HepG2 (cell line): ENCODE results near the gene ELOVL5. TPM values are rescaled to one million over a fixed set of nuclear protein-coding genes. Genes with fewer than 3 reads are reported as not detected.

Experiments used
- ATAC-seq: fragments of 200-7000 bp; cut with Tn5 transposase; 3 replicates; pipeline ENCODE4 v1.9.1; 2020; ENCODE audit warnings: mild to moderate bottlenecking, moderate library complexity
- BruUV-seq: library from RNA; stranded (reverse); fragments of 400-500 nt; replicated peaks from 2 replicates; lab custom pipeline; 2021; lab: Mats Ljungman, UMichigan
- CTCF ChIA-PET: fragments of 300-600 bp; formaldehyde crosslinking; extraction: SDS; loops from one replicate; lab custom pipeline; 2021; ENCODE audit warnings: low total read pairs, inconsistent platforms, low intra/inter-chr PET ratio; lab: Yijun Ruan, JAX
- POLR2A ChIA-PET: fragments of 350-600 bp; sonication (Branson Sonifier 250); formaldehyde crosslinking; loops from one replicate; lab custom pipeline; 2020; ENCODE audit warnings: antibody characterized with exemption, inconsistent platforms; lab: Yijun Ruan, JAX
- DNase-seq: peaks from one replicate; pipeline ENCODE4 v3.0.0-alpha.2; 2015; ENCODE audit warnings: low spot score
- FAIRE-seq: peaks from 3 replicates; lab custom pipeline; 2011; peaks lifted over from hg19 to GRCh38; lab: Jason Lieb, UNC
- H2AFZ ChIP-seq: one replicate; pipeline ENCODE4 v1.6.1; 2011; ENCODE audit warnings: low read length, inconsistent platforms
- H3K27ac ChIP-seq: fragments of 300-600 bp; 3 replicates; pipeline ENCODE4 v1.8.0; 2011; ENCODE audit warnings: mixed run types, mild to moderate bottlenecking, mixed read lengths, low read length, inconsistent platforms; ENCODE audit not compliant: insufficient read depth; ENCODE audit errors: extremely low read length
- H3K27me3 ChIP-seq, 2 experiments: fragments of 200-600 bp in 1 of 2; 2 replicates in 1 of 2; 3 replicates in 1 of 2; pipeline versions ENCODE4 v1.6.0 to v1.8.0; 2011; ENCODE audit warnings: low read length in 2 of 2, mild to moderate bottlenecking in 2 of 2, moderate library complexity in 2 of 2, inconsistent platforms in 1 of 2; ENCODE audit not compliant: insufficient read depth in 2 of 2, control insufficient read depth in 1 of 2
- H3K36me3 ChIP-seq, 2 experiments: fragments of 200-600 bp in 1 of 2; replicated peaks in 1 of 2; 2 replicates in 1 of 2; 3 replicates in 1 of 2; pipeline versions ENCODE4 v1.5.1 to v1.8.0; 2011; ENCODE audit warnings: low read length in 2 of 2, inconsistent platforms in 1 of 2; ENCODE audit not compliant: insufficient read depth in 2 of 2, control insufficient read depth in 1 of 2
- H3K4me1 ChIP-seq: 2 replicates; pipeline ENCODE4 v1.5.1; 2012; ENCODE audit warnings: low read length, inconsistent platforms; ENCODE audit not compliant: insufficient read depth
- H3K4me2 ChIP-seq: 2 replicates; pipeline ENCODE4 v1.6.0; 2011; ENCODE audit warnings: low read depth, low read length, inconsistent platforms
- H3K4me3 ChIP-seq, 3 experiments: fragments of 200-600 bp in 1 of 3; sonication (generic), shearing (Covaris generic) in 1 of 3; replicated peaks in 1 of 3; 2 replicates each; pipeline ENCODE4 v1.5.1; 2011 to 2016; ENCODE audit warnings: low read length in 3 of 3, inconsistent platforms in 2 of 3, low read depth in 2 of 3, mild to moderate bottlenecking in 2 of 3, control low read depth in 1 of 3, mixed read lengths in 1 of 3; ENCODE audit not compliant: insufficient read depth in 1 of 3
- H3K79me2 ChIP-seq: one replicate; pipeline ENCODE4 v1.6.1; 2011; ENCODE audit warnings: low read length, inconsistent platforms; ENCODE audit not compliant: insufficient read depth
- H3K9ac ChIP-seq: 2 replicates; pipeline ENCODE4 v1.6.0; 2011; ENCODE audit warnings: mild to moderate bottlenecking, low read depth, low read length, inconsistent platforms; ENCODE audit not compliant: insufficient read depth
- H3K9me3 ChIP-seq: 2 replicates; pipeline ENCODE4 v1.5.1; 2012; ENCODE audit warnings: mild to moderate bottlenecking, low read length
- H4K20me1 ChIP-seq: 2 replicates; pipeline ENCODE4 v1.6.0; 2011; ENCODE audit warnings: inconsistent platforms, mild to moderate bottlenecking, low read length, moderate library complexity; ENCODE audit not compliant: insufficient read depth
- CREB1 ChIP-seq, 2 experiments: fragments of 450-650 bp in 1 of 2; IDR thresholded peaks; 2 replicates each; pipeline ENCODE4 v1.6.1; 2016 to 2017; ENCODE audit warnings: control low read depth in 1 of 2, mild to moderate bottlenecking in 1 of 2, missing compliant biosample characterization in 1 of 2, missing genetic modification characterization in 1 of 2
- MED8 ChIP-seq: sonication (generic); formaldehyde crosslinking; IDR thresholded peaks from 2 replicates; pipeline ENCODE4 v1.8.1; 2023; ENCODE audit warnings: mild to moderate bottlenecking, missing genetic modification reagents; ENCODE audit not compliant: insufficient replicate concordance
- SMARCC2 ChIP-seq: fragments of 450-650 bp; IDR thresholded peaks from 2 replicates; pipeline ENCODE4 v1.6.1; 2017; ENCODE audit warnings: antibody characterized with exemption, mild to moderate bottlenecking
- TBL1XR1 ChIP-seq: fragments of 150-350 bp; IDR thresholded peaks from 2 replicates; pipeline ENCODE4 v1.6.1; 2014; ENCODE audit warnings: borderline replicate concordance, low read length; ENCODE audit not compliant: partially characterized antibody
- TBX2 ChIP-seq: sonication (generic); formaldehyde crosslinking; IDR thresholded peaks from 2 replicates; pipeline ENCODE4 v1.5.0; 2020; ENCODE audit warnings: missing genetic modification reagents, mild to moderate bottlenecking, borderline replicate concordance
- ZNF282 ChIP-seq: fragments of 450-650 bp; IDR thresholded peaks from 2 replicates; pipeline ENCODE4 v1.6.1; 2018; ENCODE audit not compliant: partially characterized antibody
- ZNF510 ChIP-seq: sonication (generic); formaldehyde crosslinking; IDR thresholded peaks from 2 replicates; pipeline ENCODE4 v1.4.0; 2020; ENCODE audit warnings: low read depth, mild to moderate bottlenecking, missing genetic modification reagents
- WGBS: methylation state at CpG from one replicate; pipeline ENCODE4 v1.1.6; 2017; ENCODE audit warnings: low lambda C conversion rate; 5-methylcytosine and 5-hydroxymethylcytosine counted together
- in situ Hi-C: cut with HindIII; loops from 2 replicates; pipeline ENCODE4 v1.10.0; 2017; ENCODE audit warnings: low pct_unique_long_range_greater_than_20kb; ENCODE audit not compliant: extremely low pct_ligation_motif_present
- intact Hi-C: fragments of 100-400 bp; cut with micrococcal nuclease; formaldehyde crosslinking; loops from one replicate; pipeline ENCODE4 v1.10.0; 2022; ENCODE audit not compliant: unreplicated experiment
- polyA plus RNA-seq, 8 experiments: library from polyadenylated mRNA; depleted of rRNA in 3 of 8; stranded (reverse) in 7 of 8; unstranded in 1 of 8; fragments of >200 nt; fragmentation: Illumina TruSeq in 4 of 8; extraction: Trizol in 4 of 8; gene quantifications; 2 replicates each; pipeline versions ENCODE4 v1.2.1 to v1.2.3, GENCODE V29; 2011 to 2016; ENCODE audit warnings: low read depth in 4 of 8, missing spikeins in 1 of 8, mixed read lengths in 1 of 8; ENCODE audit not compliant: insufficient read depth in 1 of 8
- total RNA-seq, 5 experiments: library from RNA; depleted of rRNA; stranded (reverse); fragments of >200 nt; fragmentation: Illumina TruSeq; extraction: Trizol; gene quantifications; 2 replicates each; pipeline ENCODE4 v1.2.3, GENCODE V29; 2016; ENCODE audit warnings: low read depth in 1 of 5
- TF ChIP-seq, protein P1 (sequence below): sonication (generic); formaldehyde crosslinking; IDR thresholded peaks from 2 replicates; pipeline ENCODE4 v1.4.0; 2020; ENCODE audit warnings: mild to moderate bottlenecking, missing genetic modification reagents
- TF ChIP-seq, protein P2 (sequence below): sonication (generic); formaldehyde crosslinking; IDR thresholded peaks from 2 replicates; pipeline ENCODE4 v1.4.0; 2020; ENCODE audit warnings: low read depth, mild to moderate bottlenecking, missing genetic modification reagents

The ELOVL5 gene
- total and polyA plus RNA-seq, 2 of the 13 experiments (the other 11 are each of a cell fraction or from before 2014, with no cell fraction given) = 50.1 to 72.4 TPM

DNA sequence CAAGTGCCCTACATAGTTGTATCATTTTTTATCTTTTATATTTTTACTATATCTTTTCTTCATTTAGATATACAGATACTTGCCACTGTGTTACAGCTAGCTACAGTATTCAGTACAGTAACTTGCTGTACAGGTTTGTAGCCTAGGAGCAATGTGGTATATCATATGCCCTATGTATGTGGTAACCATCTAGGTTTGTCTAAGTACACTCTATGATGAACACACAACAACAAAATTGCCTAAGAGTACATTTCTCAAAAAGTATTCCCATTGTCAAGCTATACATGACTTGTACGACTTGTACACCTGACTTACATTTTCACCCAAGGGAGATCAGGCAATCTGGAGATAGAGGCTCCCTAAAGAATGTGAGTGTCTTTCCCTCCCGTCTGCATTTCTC, 8.2 kb downstream of the ELOVL5 start:
- peaks cover 78% of the 10 kb centered on the region for H3K79me2 ChIP-seq
- FAIRE-seq = no peak
- H3K4me3 ChIP-seq = no peak overlapping the region
- ChIA-PET POLR2A (interaction anchor here (1.2 kb wide), 1 partner anchor 19 kb away, joined by 4 read pairs; no protein-coding TSS in a partner anchor), CTCF (no interaction called here)
- H3K27me3 ChIP-seq = no peaks in the 10 kb centered on the region
- H4K20me1 ChIP-seq = peaks cover 13% of the 10 kb centered on the region; the same call in 1 of the 2 replicates
- no peak overlapping the region for H3K4me2 ChIP-seq
- peaks cover 19% of the 10 kb centered on the region for H3K4me1 ChIP-seq
- in situ Hi-C loops (no loop called here), intact Hi-C loops (no loop called here)
- H2AFZ ChIP-seq = no peak overlapping the region
- no peak overlapping the region for H3K9ac ChIP-seq
- no peaks in the 10 kb centered on the region for H3K9me3 ChIP-seq
- WGBS = 85% methylated on average over 2 of the region's 2 CpGs
- BruUV-seq = no TSS peak
- H3K27ac ChIP-seq = no peak overlapping the region
- TF ChIP-seq TBX2 (CRISPR knock-in tag) = no peak
- TF ChIP-seq, all 625 proteins: peak for 0
- ATAC-seq = no peak
- DNase-seq = no peak
- H3K36me3 ChIP-seq = no peaks in the 10 kb centered on the region

DNA sequence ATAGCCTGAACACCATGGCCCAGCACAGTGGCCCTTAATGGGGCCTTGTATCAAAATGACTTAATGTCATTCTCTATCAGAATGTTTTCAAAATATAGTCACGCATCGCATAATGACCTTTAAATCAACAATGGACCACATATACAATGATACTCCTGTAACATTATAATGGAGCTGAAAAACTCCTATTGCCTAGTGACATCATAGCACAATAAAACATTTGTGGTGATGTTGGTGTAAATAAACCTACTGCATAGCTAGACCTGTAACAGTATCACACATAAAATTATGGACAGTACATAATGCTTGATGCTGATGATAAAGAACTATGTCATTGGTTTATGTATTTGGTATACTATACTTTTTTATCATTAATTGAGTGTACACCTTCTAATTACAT, 9.3 kb downstream of the ELOVL5 start:
- H4K20me1 ChIP-seq = peaks cover 8% of the 10 kb centered on the region; the same call in 1 of the 2 replicates
- peaks cover 79% of the 10 kb centered on the region for H3K79me2 ChIP-seq
- H3K27ac ChIP-seq = no peak overlapping the region
- DNase-seq = no peak
- H3K27me3 ChIP-seq = no peaks in the 10 kb centered on the region
- no peak overlapping the region for H3K4me2 ChIP-seq
- POLR2A ChIA-PET = interaction anchor here (1.2 kb wide), 1 partner anchor 20 kb away, joined by 4 read pairs; no protein-coding TSS in a partner anchor
- H2AFZ ChIP-seq = no peak overlapping the region
- intact Hi-C loops = no loop called here
- TF ChIP-seq ZNF510 = no peak
- no peak for TF ChIP-seq TBL1XR1
- TF ChIP-seq CREB1 (IDR thresholded peaks at IDR 0.05) = peak; percentile 44; the same call in 1 of the 2 replicates
- TF ChIP-seq CREB1 (CRISPR knock-in tag; IDR thresholded peaks at IDR 0.05) = no peak
- TF ChIP-seq, protein P1, sequence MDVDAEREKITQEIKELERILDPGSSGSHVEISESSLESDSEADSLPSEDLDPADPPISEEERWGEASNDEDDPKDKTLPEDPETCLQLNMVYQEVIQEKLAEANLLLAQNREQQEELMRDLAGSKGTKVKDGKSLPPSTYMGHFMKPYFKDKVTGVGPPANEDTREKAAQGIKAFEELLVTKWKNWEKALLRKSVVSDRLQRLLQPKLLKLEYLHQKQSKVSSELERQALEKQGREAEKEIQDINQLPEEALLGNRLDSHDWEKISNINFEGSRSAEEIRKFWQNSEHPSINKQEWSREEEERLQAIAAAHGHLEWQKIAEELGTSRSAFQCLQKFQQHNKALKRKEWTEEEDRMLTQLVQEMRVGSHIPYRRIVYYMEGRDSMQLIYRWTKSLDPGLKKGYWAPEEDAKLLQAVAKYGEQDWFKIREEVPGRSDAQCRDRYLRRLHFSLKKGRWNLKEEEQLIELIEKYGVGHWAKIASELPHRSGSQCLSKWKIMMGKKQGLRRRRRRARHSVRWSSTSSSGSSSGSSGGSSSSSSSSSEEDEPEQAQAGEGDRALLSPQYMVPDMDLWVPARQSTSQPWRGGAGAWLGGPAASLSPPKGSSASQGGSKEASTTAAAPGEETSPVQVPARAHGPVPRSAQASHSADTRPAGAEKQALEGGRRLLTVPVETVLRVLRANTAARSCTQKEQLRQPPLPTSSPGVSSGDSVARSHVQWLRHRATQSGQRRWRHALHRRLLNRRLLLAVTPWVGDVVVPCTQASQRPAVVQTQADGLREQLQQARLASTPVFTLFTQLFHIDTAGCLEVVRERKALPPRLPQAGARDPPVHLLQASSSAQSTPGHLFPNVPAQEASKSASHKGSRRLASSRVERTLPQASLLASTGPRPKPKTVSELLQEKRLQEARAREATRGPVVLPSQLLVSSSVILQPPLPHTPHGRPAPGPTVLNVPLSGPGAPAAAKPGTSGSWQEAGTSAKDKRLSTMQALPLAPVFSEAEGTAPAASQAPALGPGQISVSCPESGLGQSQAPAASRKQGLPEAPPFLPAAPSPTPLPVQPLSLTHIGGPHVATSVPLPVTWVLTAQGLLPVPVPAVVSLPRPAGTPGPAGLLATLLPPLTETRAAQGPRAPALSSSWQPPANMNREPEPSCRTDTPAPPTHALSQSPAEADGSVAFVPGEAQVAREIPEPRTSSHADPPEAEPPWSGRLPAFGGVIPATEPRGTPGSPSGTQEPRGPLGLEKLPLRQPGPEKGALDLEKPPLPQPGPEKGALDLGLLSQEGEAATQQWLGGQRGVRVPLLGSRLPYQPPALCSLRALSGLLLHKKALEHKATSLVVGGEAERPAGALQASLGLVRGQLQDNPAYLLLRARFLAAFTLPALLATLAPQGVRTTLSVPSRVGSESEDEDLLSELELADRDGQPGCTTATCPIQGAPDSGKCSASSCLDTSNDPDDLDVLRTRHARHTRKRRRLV (CRISPR knock-in tag) = no peak
- TF ChIP-seq ZNF282 = no peak
- no peak for TF ChIP-seq MED8
- TF ChIP-seq, protein P2, sequence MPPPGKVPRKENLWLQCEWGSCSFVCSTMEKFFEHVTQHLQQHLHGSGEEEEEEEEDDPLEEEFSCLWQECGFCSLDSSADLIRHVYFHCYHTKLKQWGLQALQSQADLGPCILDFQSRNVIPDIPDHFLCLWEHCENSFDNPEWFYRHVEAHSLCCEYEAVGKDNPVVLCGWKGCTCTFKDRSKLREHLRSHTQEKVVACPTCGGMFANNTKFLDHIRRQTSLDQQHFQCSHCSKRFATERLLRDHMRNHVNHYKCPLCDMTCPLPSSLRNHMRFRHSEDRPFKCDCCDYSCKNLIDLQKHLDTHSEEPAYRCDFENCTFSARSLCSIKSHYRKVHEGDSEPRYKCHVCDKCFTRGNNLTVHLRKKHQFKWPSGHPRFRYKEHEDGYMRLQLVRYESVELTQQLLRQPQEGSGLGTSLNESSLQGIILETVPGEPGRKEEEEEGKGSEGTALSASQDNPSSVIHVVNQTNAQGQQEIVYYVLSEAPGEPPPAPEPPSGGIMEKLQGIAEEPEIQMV (CRISPR knock-in tag) = no peak
- no peak for TF ChIP-seq SMARCC2
- FAIRE-seq = no peak
- no TSS peak for BruUV-seq
- peaks cover 30% of the 10 kb centered on the region for H3K4me1 ChIP-seq
- in situ Hi-C loops = no loop called here
- 100% methylated on average over 2 of the region's 2 CpGs for WGBS
- H3K9me3 ChIP-seq = no peaks in the 10 kb centered on the region
- H3K36me3 ChIP-seq = no peaks in the 10 kb centered on the region
- ATAC-seq = no peak
- H3K9ac ChIP-seq = no peak overlapping the region
- H3K4me3 ChIP-seq = no peak overlapping the region
- CTCF ChIA-PET = no interaction called here
